ENCODE data around the gene VPS37C. TPM values are rescaled to one million over a fixed set of nuclear protein-coding genes. Genes with fewer than 3 reads are reported as not detected.

VPS37C gene
- total RNA-seq, 1 experiment from 2014 or later, result 23.1 TPM

DNA sequence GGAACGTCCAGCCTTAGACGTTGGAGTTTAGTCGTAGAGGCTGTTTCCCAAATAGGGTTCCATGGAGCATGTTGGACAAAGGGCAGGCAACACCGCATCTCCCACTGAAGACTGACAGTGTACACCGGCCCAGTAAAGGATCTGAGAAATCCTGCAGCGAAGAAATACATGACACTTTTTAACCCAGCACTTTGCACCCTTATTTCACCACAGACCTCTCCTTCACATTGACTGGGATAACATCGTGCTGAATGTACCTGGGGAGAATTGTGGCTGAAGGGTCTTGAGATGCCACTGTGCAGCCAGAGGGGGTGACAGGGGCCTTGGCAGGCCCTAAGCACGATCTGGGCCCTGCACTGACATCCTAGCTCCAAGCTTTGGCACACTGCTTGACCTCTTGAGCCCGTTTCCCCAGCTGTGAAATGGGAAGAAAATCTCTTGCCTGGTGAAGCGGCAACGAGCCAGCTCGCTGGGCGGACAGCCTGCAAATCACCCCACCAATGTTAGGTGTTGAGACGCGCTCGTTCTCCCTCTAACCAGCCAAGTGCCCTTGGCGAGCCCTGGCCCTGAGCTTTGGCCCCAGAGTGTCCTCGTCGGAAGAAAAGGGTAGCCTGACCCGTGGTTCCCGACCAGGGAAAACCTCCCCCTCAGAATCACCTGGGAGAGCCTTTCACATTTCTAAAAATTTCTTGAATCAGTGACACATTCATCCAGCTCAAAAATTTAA lies 45.6 kb downstream of the VPS37C start:
- CTCF ChIA-PET, result no interaction called here
- Histone ChIP-seq H3K27me3 (ENCODE audit: insufficient read depth, low read length) (no peaks in the 10 kb centered on the region), H3K36me3 (ENCODE audit: control insufficient read depth in 1 of 2, insufficient read depth in 2 of 2, low read length in 2 of 2) (no peaks in the 10 kb centered on the region), H3K27ac (ENCODE audit: low read depth, low read length) (no peak overlapping the region), H4K20me1 (ENCODE audit: insufficient read depth) (no peaks in the 10 kb centered on the region), H3K4me1 (ENCODE audit: control insufficient read depth in 1 of 2, insufficient read depth in 2 of 2, low read length in 2 of 2) (peaks cover 2 to 4% of the 10 kb centered on the region in 2 experiments; a peak in 3 of 4 replicates), H2AFZ (ENCODE audit: low read depth, low read length, poor library complexity, severe bottlenecking) (no peak overlapping the region), H3K4me2 (ENCODE audit: low read length) (no peak overlapping the region), H3K4me3 (replicated peaks in 1 of 2; ENCODE audit: low read depth in 1 of 2, low read length in 2 of 2) (no peak overlapping the region), H3K9me2 (ENCODE audit: insufficient read depth) (no peaks in the 10 kb centered on the region), H3K79me2 (ENCODE audit: insufficient read depth, low read length) (no peaks in the 10 kb centered on the region), H3K9me3 (ENCODE audit: control insufficient read depth in 1 of 2, insufficient read depth in 1 of 2, low read depth in 1 of 2, low read length in 2 of 2) (no peaks in the 10 kb centered on the region), H3K9ac (ENCODE audit: low read length) (no peak overlapping the region)
- BruUV-seq (replicated peaks), result no TSS peak
- intact Hi-C loops (cut with micrococcal nuclease), result no loop called here
- POLR2A ChIA-PET, result no interaction called here
- DNase-seq (ENCODE audit: low read depth, low spot score) (no peak), ATAC-seq (no peak)
- RAD21 ChIA-PET (ENCODE audit: low non-redundant PET in 1 of 2, low total read pairs in 2 of 2, uncharacterized antibody in 2 of 2, unreplicated experiment in 2 of 2), result no interaction called here
- TF ChIP-seq SRF (IDR thresholded peaks at IDR 0.05; ENCODE audit: low read depth), result no peak
- TF ChIP-seq ELF1 (IDR thresholded peaks at IDR 0.05; ENCODE audit: borderline replicate concordance, low read depth), result no peak
- no peak for TF ChIP-seq TCF7L2 (IDR thresholded peaks at IDR 0.05; ENCODE audit: borderline replicate concordance, extremely low read depth, insufficient read depth, insufficient read length)
- TF ChIP-seq CBX3 (IDR thresholded peaks at IDR 0.05; ENCODE audit: low read depth), result no peak
- TF ChIP-seq EGR1 (IDR thresholded peaks at IDR 0.05; ENCODE audit: low read depth), result no peak
- TF ChIP-seq, protein P1, sequence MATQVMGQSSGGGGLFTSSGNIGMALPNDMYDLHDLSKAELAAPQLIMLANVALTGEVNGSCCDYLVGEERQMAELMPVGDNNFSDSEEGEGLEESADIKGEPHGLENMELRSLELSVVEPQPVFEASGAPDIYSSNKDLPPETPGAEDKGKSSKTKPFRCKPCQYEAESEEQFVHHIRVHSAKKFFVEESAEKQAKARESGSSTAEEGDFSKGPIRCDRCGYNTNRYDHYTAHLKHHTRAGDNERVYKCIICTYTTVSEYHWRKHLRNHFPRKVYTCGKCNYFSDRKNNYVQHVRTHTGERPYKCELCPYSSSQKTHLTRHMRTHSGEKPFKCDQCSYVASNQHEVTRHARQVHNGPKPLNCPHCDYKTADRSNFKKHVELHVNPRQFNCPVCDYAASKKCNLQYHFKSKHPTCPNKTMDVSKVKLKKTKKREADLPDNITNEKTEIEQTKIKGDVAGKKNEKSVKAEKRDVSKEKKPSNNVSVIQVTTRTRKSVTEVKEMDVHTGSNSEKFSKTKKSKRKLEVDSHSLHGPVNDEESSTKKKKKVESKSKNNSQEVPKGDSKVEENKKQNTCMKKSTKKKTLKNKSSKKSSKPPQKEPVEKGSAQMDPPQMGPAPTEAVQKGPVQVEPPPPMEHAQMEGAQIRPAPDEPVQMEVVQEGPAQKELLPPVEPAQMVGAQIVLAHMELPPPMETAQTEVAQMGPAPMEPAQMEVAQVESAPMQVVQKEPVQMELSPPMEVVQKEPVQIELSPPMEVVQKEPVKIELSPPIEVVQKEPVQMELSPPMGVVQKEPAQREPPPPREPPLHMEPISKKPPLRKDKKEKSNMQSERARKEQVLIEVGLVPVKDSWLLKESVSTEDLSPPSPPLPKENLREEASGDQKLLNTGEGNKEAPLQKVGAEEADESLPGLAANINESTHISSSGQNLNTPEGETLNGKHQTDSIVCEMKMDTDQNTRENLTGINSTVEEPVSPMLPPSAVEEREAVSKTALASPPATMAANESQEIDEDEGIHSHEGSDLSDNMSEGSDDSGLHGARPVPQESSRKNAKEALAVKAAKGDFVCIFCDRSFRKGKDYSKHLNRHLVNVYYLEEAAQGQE (IDR thresholded peaks at IDR 0.05; ENCODE audit: low read depth), result no peak
- TF ChIP-seq EZH2 (IDR thresholded peaks at IDR 0.05), result no peak
- no peak for TF ChIP-seq POLR2A (IDR thresholded peaks at IDR 0.05; ENCODE audit: borderline replicate concordance, extremely low read depth, insufficient read depth, insufficient read length)
- TF ChIP-seq, protein P2, sequence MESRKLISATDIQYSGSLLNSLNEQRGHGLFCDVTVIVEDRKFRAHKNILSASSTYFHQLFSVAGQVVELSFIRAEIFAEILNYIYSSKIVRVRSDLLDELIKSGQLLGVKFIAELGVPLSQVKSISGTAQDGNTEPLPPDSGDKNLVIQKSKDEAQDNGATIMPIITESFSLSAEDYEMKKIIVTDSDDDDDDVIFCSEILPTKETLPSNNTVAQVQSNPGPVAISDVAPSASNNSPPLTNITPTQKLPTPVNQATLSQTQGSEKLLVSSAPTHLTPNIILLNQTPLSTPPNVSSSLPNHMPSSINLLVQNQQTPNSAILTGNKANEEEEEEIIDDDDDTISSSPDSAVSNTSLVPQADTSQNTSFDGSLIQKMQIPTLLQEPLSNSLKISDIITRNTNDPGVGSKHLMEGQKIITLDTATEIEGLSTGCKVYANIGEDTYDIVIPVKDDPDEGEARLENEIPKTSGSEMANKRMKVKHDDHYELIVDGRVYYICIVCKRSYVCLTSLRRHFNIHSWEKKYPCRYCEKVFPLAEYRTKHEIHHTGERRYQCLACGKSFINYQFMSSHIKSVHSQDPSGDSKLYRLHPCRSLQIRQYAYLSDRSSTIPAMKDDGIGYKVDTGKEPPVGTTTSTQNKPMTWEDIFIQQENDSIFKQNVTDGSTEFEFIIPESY (IDR thresholded peaks at IDR 0.05; ENCODE audit: extremely low read depth, insufficient replicate concordance, low read length), result no peak
- TF ChIP-seq, protein P3, sequence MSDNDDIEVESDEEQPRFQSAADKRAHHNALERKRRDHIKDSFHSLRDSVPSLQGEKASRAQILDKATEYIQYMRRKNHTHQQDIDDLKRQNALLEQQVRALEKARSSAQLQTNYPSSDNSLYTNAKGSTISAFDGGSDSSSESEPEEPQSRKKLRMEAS (IDR thresholded peaks at IDR 0.05), result no peak
- no peak for TF ChIP-seq POLR2AphosphoS5 (IDR thresholded peaks at IDR 0.05; ENCODE audit: low read depth, low read length)

Data from HCT116 (cell line).